ENCODE results near the gene GUCY1A2.
"Not testable (repeated sequence)": the region's sequence is repeated elsewhere in the genome, so short reads cannot be mapped to it uniquely, and the experiment has no call there.

The GUCY1A2 gene

GRCh38 chr11:106950067-106950491, 68.2 kb downstream of the GUCY1A2 start:
- DNase-seq, result no peak

GRCh38 chr11:106943089-106943488, 75.2 kb downstream of the GUCY1A2 start:
- no peak for DNase-seq

DNA sequence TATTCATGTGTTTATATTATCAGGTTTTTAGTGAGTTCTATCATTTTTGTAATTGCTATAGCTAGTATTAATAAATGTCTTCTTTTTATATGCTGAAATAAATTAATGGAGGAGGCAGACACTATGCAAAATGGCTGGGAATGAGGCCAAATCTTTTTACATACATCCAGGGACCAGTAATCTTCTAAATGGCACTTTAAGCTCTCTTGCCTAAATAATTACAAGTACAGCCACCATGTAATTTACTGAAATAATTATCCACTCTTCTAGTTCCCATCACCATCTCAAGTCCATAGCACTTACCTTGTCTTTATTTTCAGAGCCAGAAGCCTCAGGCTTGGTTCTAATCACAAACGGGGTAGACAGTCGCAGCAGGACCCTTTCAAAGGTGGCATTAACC, 79.1 kb downstream of the GUCY1A2 start:
- DNase-seq, result no peak

GRCh38 chr11:106937111-106937510, 81.2 kb downstream of the GUCY1A2 start:
- no peak for DNase-seq

DNA sequence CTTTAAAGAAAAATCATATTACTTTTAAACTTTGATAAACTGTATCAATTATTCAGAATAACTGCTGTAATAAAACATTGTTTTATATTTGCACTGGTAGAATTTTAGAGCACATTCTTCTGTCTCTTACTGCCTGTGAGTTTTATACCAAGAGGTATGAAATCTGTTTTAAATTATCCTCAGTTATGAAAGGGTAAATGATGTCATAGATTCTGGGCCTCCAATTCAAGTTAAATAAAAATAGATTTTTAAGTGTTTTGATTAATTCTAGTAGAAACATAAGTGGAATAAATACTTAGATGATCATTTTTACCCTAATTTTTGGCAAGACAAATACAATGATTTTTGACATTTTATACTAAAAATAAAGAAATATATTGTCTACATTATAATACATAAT, 93.0 kb downstream of the GUCY1A2 start:
- no peak for DNase-seq

- no peak for DNase-seq
Observed at GRCh38 chr11:106920899-106921509, 97.3 kb downstream of the GUCY1A2 start.

DNA sequence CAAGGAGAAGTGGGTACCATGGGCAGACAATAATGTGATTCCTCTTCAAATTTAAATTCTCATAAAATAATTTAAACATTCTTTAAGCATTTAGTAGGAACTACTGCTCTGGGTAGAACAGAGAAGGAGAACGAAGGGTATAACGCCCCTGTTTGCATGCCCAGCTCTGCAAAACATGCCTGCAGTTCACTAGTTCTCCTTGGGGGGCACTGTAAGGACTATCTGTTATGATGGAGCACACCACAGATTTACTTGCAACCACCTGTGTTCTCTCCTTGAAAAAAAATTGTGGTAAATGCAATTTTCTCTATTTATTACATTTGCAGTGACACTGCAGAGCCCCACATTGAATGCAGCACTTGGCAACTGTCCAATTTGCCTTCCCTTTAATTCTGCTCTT, 100.3 kb downstream of the GUCY1A2 start:
- no peak for DNase-seq

DNA sequence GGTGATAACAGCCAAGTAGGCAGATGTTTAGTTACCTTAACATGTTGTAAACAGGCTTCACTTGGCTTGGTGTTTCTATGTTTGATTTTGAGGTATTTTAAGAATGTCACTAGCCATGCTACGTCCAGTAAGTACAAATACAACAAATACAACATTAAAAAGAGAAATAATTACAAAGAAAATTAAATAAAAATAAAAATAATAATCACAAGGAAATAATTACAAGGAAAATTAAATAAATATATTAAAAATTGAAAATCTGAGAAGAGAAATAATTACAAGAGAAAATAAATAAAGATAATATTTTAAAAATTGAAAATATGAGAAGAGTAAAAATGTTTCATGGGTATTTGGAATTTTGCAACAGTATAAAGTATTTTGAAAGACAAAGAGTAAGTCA, 103.9 kb downstream of the GUCY1A2 start:
- no peak for DNase-seq

DNA sequence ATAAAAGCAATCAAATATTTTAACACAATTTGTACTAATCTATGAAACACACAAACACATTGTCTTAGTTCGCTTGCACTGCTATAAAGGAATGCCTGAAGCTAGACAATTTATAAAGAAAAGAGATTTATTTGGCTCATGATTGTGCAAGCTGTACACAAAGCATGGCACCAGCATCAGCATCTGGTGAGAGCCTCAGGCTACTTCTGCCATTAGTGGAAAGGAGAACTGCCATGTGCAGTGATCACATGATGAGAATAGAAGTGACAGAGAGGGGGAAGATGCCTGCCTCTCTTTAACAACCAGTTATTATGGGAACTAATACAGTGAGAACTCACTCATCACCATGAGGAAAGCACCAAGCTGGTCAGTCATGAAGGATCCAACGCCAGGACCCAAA, 105.1 kb downstream of the GUCY1A2 start:
- no peak for DNase-seq

DNA sequence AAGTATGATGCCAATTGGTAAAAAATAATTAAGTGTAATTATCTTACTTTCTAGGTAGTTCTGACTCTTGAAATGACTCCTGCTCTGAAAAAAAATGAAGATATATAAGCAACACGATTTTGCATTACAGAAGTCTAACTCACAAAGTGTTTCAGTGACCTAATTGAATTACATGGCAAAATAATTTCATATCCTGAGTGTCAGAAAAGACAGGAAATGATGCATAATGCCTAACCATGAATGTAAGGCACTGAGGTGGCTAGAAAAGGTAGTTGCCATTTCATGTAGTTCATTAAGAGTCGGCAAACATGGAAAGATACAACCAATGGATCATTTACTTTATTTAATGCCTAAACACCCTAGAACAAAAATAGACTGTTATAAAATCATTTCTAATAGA, 113.5 kb downstream of the GUCY1A2 start:
- DNase-seq, result no peak

GRCh38 chr11:106889718-106890117, 128.6 kb downstream of the GUCY1A2 start:
- no peak for DNase-seq

DNA sequence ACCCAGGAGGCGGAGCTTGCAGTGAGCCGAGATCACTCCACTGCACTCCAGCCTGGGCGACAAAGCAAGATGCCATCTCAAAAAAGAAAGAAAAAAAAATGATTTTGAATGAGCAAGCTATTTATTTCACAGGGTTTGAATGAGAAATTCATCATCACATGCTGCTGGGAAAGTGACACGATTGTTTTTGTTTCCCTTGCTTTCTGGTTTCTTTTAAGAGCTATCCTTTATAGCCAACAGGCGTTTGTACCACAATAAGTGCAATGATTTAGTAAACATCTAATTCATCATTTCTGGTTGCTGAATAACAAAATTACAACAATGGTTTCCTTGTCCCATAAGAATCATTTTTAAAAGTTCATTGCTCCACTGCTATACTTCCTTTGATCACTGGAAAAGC, 129.9 kb downstream of the GUCY1A2 start:
- no peak for DNase-seq

GRCh38 chr11:106883693-106884092, 134.6 kb downstream of the GUCY1A2 start:
- DNase-seq, result not testable (repeated sequence)

GRCh38 chr11:106879832-106880546, 138.3 kb downstream of the GUCY1A2 start:
- no peak for DNase-seq

DNA sequence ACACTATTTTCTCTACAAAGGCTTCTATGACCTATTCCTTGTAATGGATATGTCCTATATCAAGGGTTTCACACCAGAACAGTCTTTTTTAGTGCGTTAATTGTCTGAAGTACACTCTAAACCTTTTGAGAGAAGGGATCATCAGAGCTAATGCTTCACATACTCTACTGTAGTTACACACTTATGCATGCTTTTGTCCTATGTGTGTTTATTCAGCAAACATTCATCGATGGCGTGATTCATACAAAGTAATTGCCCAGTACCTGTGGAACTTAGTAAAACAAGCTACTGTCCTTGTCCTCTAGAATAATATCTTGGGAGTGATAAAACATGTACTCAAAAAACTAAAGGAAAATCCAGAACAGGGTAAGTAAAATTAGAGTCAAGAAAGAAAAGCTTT, 139.2 kb downstream of the GUCY1A2 start:
- DNase-seq, result no peak

DNA sequence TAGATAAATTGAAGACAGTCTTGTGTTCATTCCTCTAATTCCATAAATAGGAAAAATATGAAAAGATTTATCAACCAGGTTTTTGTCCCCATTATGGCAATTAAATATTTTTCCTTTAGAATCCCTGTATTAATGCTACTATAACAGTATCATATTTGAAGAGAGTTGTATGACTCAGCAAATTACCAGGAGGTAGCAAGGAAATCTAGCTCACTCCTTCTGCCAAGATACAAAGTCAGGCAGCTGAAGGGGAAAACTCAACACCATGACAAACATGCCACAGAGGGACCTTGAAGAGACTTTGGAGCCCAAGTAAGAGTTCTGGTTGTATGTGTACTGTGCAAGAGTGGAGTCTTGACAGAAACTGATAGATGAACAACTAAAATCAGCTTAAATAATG, 143.3 kb downstream of the GUCY1A2 start:
- DNase-seq, result no peak

DNA sequence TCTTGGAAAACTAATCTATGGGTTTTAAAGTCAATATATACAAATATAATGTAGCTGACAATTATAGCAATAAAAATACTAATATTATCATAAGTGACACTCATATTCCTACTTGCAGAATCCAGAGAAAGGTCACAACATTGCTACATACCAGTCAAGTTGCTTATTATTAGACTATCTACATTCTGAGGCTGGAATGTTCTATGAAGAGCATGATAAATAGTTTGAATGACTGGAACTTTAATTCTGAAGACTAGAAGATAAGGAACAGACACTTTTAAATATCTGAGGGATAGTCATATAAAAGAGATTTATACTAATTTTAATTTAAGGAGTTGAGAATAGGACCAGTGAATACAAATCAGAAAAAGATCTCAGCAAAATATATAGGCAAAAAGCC, 146.0 kb downstream of the GUCY1A2 start:
- DNase-seq, result no peak

DNA sequence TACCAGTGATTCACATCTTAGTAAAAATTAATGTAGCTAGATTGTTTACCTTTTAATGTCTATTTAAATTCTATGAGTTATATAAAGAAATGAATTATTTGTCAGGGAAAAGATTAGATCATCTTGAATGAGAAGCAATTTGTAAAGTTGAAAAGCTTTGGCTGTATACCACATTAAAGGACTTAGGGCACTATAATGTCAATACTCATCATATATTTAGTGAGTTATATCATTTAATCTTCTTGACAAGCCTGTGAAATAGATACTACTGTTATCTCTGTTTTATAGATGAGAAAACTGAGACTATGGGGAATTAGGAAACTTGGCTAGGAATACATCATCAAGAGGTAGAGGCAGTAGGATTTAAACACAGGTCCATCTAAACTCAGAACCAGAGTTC, 160.1 kb downstream of the GUCY1A2 start:
- DNase-seq, result no peak

GRCh38 chr11:106856566-106856965, 161.7 kb downstream of the GUCY1A2 start:
- no peak for DNase-seq

DNA sequence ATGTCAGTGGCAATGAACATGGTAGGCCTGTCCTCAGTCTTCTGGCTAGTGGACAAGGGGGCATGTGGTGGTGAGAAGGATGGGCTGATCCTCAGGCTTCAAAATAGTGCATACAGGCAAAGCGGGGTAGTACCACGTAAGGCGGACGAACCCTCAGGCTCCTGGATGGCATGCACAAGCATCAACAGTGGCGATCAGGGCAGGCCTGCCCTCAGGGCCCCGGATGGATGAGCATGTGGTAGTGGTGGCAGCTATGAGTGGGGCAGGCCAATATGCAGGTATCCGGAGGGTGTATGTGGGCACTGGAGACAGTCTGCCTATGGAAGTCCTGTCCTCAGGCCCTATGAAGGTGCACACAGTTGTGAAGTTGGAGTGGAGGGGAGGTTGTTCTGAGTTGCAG, 163.8 kb downstream of the GUCY1A2 start:
- DNase-seq, result no peak

DNA sequence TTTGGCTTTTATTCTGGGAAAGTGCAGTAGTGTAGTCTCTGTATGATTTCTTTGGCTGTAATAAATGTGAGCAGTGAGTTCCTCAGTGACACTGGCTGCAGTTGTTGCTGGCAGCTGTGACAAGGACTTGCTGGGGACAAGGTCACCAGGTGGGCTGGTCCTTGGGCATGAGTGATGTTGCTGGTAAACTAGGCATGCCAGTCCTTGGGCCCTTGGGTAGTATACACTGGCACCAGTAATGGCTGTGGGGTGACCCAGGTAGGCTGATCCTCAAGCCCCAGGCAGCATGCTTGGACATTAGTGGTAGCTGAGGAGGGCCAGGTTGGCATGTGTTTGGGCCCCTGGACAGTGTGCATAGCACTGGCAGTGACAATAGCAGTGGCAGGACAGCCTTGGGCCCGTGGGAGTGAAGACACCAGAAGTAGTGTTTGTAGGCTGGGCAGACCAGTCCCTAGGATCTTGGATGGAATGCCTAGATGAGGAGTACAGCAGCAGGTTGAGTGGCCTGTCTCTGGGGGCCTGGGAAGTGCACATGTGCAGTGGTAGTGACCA, 164.3 kb downstream of the GUCY1A2 start:
- no peak for DNase-seq

DNA sequence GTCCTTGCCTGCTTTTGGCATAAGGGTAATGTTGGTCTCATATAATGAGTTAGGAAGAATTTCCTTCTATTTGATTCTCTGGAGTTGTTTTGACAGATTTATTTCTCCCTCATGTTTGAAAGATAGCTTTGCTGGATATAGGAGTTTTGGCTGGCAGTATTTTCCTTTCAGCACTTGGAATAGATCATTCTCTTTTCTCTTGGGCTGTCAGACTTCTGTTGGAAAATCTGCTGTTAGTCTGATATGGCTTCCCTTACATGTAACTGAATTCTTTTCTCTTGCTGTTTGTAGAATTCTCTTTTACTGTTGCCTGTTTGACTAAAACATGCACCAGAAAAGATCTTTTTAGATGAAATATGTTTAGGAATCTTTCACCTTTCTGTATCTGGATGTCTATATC, 165.5 kb downstream of the GUCY1A2 start:
- no peak for DNase-seq

GRCh38 chr11:106848526-106848925, 169.8 kb downstream of the GUCY1A2 start:
- DNase-seq, result no peak
